Measurements from ENCODE around the gene PRSS53. TPM values are rescaled to one million over a fixed set of nuclear protein-coding genes. Genes with fewer than 3 reads are reported as not detected.

Gene PRSS53
- total and polyA plus RNA-seq, 10 donors: 1.6 to 6.0 (median 2.5) TPM

GRCh38 chr16:31083556-31083955, 5.2 kb downstream of the PRSS53 start:
- Histone ChIP-seq H3K4me3 (no peak overlapping the region), H3K27me3 (replicated peaks in 1 of 7) (no peaks in the 10 kb centered on the region), H3K27ac (no peak overlapping the region), H3K9me3 (no peaks in the 10 kb centered on the region), H3K36me3 (peaks cover 0 to 99% (median 62%) of the 10 kb centered on the region in 6 donors), H3K4me1 (peaks cover 0 to 51% (median 22%) of the 10 kb centered on the region in 6 donors)
- 65 to 81% (median 74%) methylated on average over 5 of the region's 5 CpGs for WGBS, 5 donors
- TF ChIP-seq POLR2AphosphoS5 (IDR thresholded peaks at IDR 0.05) (peak in 1 of 3 donors; percentile 4), POLR2A (IDR thresholded peaks at IDR 0.05) (no peak), CTCF (IDR thresholded peaks at IDR 0.05 in 8 of 11, conservative IDR thresholded peaks at IDR 0.05 in 3 of 11) (no peak)
- intact Hi-C loops (cut with DNase I; ENCODE audit: low total_unique reads): no loop called here
- peak; percentile 50 for DNase-seq

- H3K9me3 ChIP-seq: no peaks in the 10 kb centered on the region
- TF ChIP-seq POLR2AphosphoS5 (IDR thresholded peaks at IDR 0.05): peak in 1 of 3 donors; percentile 2
- TF ChIP-seq CTCF (IDR thresholded peaks at IDR 0.05 in 8 of 11, conservative IDR thresholded peaks at IDR 0.05 in 3 of 11): no peak
- TF ChIP-seq POLR2A (IDR thresholded peaks at IDR 0.05): no peak
- H3K36me3 ChIP-seq: peaks cover 0 to 100% (median 66%) of the 10 kb centered on the region in 6 donors
- H3K27me3 ChIP-seq (replicated peaks in 1 of 7): no peaks in the 10 kb centered on the region
- no peak overlapping the region for H3K27ac ChIP-seq
- H3K4me1 ChIP-seq: peaks cover 0 to 56% (median 23%) of the 10 kb centered on the region in 6 donors
- intact Hi-C loops (cut with DNase I; ENCODE audit: low total_unique reads): no loop called here
- DNase-seq: no peak
- no peak overlapping the region for H3K4me3 ChIP-seq
- 64 to 80% (median 65%) methylated on average over 9 of the region's 9 CpGs for WGBS, 5 donors
Measured at GRCh38 chr16:31083081-31083480, 5.7 kb downstream of the PRSS53 start.

- WGBS, 5 donors: 86 to 92% (median 88%) methylated on average over 14 of the region's 14 CpGs
- H3K4me1 ChIP-seq: peaks cover 0 to 62% (median 23%) of the 10 kb centered on the region in 6 donors
- no peak overlapping the region for H3K27ac ChIP-seq
- H3K9me3 ChIP-seq: no peaks in the 10 kb centered on the region
- H3K36me3 ChIP-seq: peaks cover 0 to 100% (median 72%) of the 10 kb centered on the region in 6 donors
- DNase-seq: peak; percentile 57
- H3K27me3 ChIP-seq (replicated peaks in 1 of 7): no peaks in the 10 kb centered on the region
- TF ChIP-seq POLR2A (IDR thresholded peaks at IDR 0.05): no peak
- TF ChIP-seq CTCF (IDR thresholded peaks at IDR 0.05 in 8 of 11, conservative IDR thresholded peaks at IDR 0.05 in 3 of 11): no peak
- peak in 1 of 3 donors; percentile 51 for TF ChIP-seq POLR2AphosphoS5 (IDR thresholded peaks at IDR 0.05)
- intact Hi-C loops (cut with DNase I; ENCODE audit: low total_unique reads): no loop called here
- H3K4me3 ChIP-seq: no peak overlapping the region
Measured at GRCh38 chr16:31082368-31083045, 6.2 kb downstream of the PRSS53 start.
